Muscle layer of duodenum (tissue), 2 donors: ENCODE data around the gene TRIM44.
"Not testable (repeated sequence)": the region's sequence is repeated elsewhere in the genome, so short reads cannot be mapped to it uniquely, and the experiment has no call there.

Source experiments
- H3K27ac ChIP-seq: one replicate; pipeline ENCODE4 v1.7.0; 2013; ENCODE audit warnings: mild to moderate bottlenecking, low read length
- H3K27me3 ChIP-seq: one replicate; pipeline ENCODE4 v1.7.0; 2013; ENCODE audit warnings: low read depth, mild to moderate bottlenecking, control low read depth, low read length
- H3K36me3 ChIP-seq, 2 donors: one replicate each; pipeline ENCODE4 v1.7.0; 2013; ENCODE audit warnings: low read length in 2 of 2, control low read depth in 1 of 2, mild to moderate bottlenecking in 1 of 2; ENCODE audit not compliant: insufficient read depth in 2 of 2, control insufficient read depth in 1 of 2
- H3K4me1 ChIP-seq, 2 donors: one replicate each; pipeline ENCODE4 v1.7.0; 2013; ENCODE audit warnings: low read length in 2 of 2, mild to moderate bottlenecking in 2 of 2, control low read depth in 1 of 2, moderate library complexity in 1 of 2; ENCODE audit not compliant: insufficient read depth in 2 of 2, control insufficient read depth in 1 of 2
- H3K4me3 ChIP-seq, 2 donors: one replicate each; pipeline ENCODE4 v1.7.0; 2013; ENCODE audit warnings: low read length in 2 of 2, low read depth in 1 of 2, mild to moderate bottlenecking in 1 of 2
- H3K9me3 ChIP-seq, 2 donors: one replicate each; pipeline ENCODE4 v1.7.0; 2013; ENCODE audit warnings: low read length in 2 of 2, control low read depth in 1 of 2, mild to moderate bottlenecking in 1 of 2; ENCODE audit not compliant: control insufficient read depth in 1 of 2
- donor health status: healthy.

The TRIM44 gene

DNA sequence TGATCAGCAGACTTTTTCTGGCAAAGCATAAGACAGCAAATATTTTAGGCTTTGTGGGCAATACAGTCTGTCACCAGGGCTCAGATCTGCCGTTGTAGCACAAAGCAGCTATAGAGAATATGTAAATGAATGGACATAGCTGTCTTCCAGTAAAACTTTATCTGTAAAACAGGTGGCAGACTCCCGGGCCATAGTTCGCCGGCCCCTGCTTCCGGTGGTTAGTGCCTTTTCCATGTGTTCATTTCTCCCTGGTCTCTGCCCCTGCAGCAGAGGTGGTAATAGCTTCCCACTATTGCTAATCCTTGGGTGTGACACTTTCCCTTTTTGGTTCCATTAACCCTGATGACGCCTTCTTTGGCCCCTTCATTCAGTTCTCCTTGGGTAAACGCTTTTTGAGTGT, 187.6 kb downstream of the TRIM44 start:
- H3K4me3 ChIP-seq = no peak overlapping the region
- no peaks in the 10 kb centered on the region for H3K36me3 ChIP-seq
- H3K9me3 ChIP-seq = no peaks in the 10 kb centered on the region
- no peak overlapping the region for H3K27ac ChIP-seq
- no peaks in the 10 kb centered on the region for H3K4me1 ChIP-seq
- H3K27me3 ChIP-seq = no peaks in the 10 kb centered on the region

GRCh38 chr11:35851342-35851741, 188.8 kb downstream of the TRIM44 start:
- H3K4me1 ChIP-seq = no peaks in the 10 kb centered on the region
- no peaks in the 10 kb centered on the region for H3K36me3 ChIP-seq
- no peak overlapping the region for H3K4me3 ChIP-seq
- no peak overlapping the region for H3K27ac ChIP-seq
- no peaks in the 10 kb centered on the region for H3K27me3 ChIP-seq
- no peaks in the 10 kb centered on the region for H3K9me3 ChIP-seq

GRCh38 chr11:35852056-35852455, 189.5 kb downstream of the TRIM44 start:
- Histone ChIP-seq H3K27me3 (no peaks in the 10 kb centered on the region), H3K36me3 (no peaks in the 10 kb centered on the region), H3K9me3 (no peaks in the 10 kb centered on the region), H3K27ac (no peak overlapping the region), H3K4me3 (no peak overlapping the region), H3K4me1 (no peaks in the 10 kb centered on the region)

DNA sequence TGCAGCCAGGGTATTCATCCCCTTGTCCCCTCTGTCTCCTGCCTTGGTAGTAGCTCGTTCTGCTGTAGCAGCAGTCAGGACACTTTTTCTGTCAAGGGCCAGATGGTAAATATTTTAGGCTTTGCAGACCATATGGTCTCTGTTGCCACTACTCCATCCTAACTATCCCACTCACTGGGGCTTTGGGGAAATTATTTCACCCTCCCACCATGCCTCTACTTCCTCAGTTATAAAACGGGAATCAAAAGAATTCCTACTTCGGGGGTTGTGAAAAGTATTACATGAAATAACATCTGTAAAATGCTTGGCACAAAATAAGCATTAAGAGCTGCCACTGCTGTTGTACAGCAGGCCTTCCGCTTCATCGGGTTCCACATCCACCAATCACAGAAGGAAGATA, 191.4 kb downstream of the TRIM44 start:
- Histone ChIP-seq H3K4me1 (no peaks in the 10 kb centered on the region), H3K27me3 (no peaks in the 10 kb centered on the region), H3K4me3 (no peak overlapping the region), H3K36me3 (no peaks in the 10 kb centered on the region), H3K27ac (no peak overlapping the region), H3K9me3 (no peaks in the 10 kb centered on the region)

GRCh38 chr11:35855671-35856070, 193.1 kb downstream of the TRIM44 start:
- Histone ChIP-seq H3K4me3 (no peak overlapping the region), H3K4me1 (no peaks in the 10 kb centered on the region), H3K27me3 (no peaks in the 10 kb centered on the region), H3K36me3 (no peaks in the 10 kb centered on the region), H3K9me3 (no peaks in the 10 kb centered on the region), H3K27ac (no peak overlapping the region)

DNA sequence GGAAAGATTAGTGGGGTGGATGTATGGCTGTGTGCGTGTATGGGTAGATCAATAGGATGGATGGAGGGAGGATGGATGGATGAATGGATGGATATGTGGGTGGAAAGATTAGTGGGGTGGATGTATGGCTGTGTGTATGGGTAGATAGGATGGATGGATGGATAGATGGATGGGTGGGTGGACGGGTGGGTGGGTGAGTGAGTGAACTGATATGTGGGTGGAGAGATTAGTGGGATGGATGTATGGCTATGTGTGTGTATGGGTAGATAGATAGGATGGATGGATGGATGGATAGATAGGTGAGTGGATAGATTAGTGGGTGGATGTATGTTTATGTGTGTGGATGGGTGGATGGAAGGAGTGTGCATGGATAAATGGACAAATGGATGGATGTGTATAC, 193.7 kb downstream of the TRIM44 start:
- no peak overlapping the region for H3K4me3 ChIP-seq
- H3K36me3 ChIP-seq = no peaks in the 10 kb centered on the region
- H3K4me1 ChIP-seq = no peaks in the 10 kb centered on the region
- H3K27ac ChIP-seq = no peak overlapping the region
- no peaks in the 10 kb centered on the region for H3K27me3 ChIP-seq
- no peaks in the 10 kb centered on the region for H3K9me3 ChIP-seq

GRCh38 chr11:35856756-35857155, 194.2 kb downstream of the TRIM44 start:
- Histone ChIP-seq H3K9me3 (no peaks in the 10 kb centered on the region), H3K27me3 (no peaks in the 10 kb centered on the region), H3K27ac (no peak overlapping the region), H3K36me3 (no peaks in the 10 kb centered on the region), H3K4me1 (no peaks in the 10 kb centered on the region), H3K4me3 (no peak overlapping the region)

GRCh38 chr11:35857922-35858321, 195.3 kb downstream of the TRIM44 start:
- Histone ChIP-seq H3K36me3 (no peaks in the 10 kb centered on the region), H3K27ac (no peak overlapping the region), H3K9me3 (no peaks in the 10 kb centered on the region), H3K4me3 (no peak overlapping the region), H3K4me1 (no peaks in the 10 kb centered on the region), H3K27me3 (no peaks in the 10 kb centered on the region)

GRCh38 chr11:35859301-35859700, 196.7 kb downstream of the TRIM44 start:
- H3K36me3 ChIP-seq = no peaks in the 10 kb centered on the region

GRCh38 chr11:35860194-35860593, 197.6 kb downstream of the TRIM44 start:
- H3K36me3 ChIP-seq, H3K27ac ChIP-seq, H3K4me3 ChIP-seq, H3K27me3 ChIP-seq, H3K4me1 ChIP-seq, H3K9me3 ChIP-seq: not testable (repeated sequence)

More at GRCh38 chr11:35859301-35859700, 196.7 kb downstream of the TRIM44 start:
- no peaks in the 10 kb centered on the region for H3K4me1 ChIP-seq
- H3K27me3 ChIP-seq = no peaks in the 10 kb centered on the region
- H3K4me3 ChIP-seq = no peak overlapping the region
- H3K27ac ChIP-seq = no peak overlapping the region
- H3K9me3 ChIP-seq = no peaks in the 10 kb centered on the region

GRCh38 chr11:35861191-35861590, 198.6 kb downstream of the TRIM44 start:
- Histone ChIP-seq H3K36me3 (no peaks in the 10 kb centered on the region), H3K27ac (no peak overlapping the region)

GRCh38 chr11:35862666-35863065, 200.1 kb downstream of the TRIM44 start:
- no peaks in the 10 kb centered on the region for H3K4me1 ChIP-seq
- no peak overlapping the region for H3K4me3 ChIP-seq
- no peaks in the 10 kb centered on the region for H3K27me3 ChIP-seq
- no peaks in the 10 kb centered on the region for H3K9me3 ChIP-seq
- no peaks in the 10 kb centered on the region for H3K36me3 ChIP-seq
- H3K27ac ChIP-seq = no peak overlapping the region

More at GRCh38 chr11:35861191-35861590, 198.6 kb downstream of the TRIM44 start:
- H3K27me3 ChIP-seq = no peaks in the 10 kb centered on the region
- no peaks in the 10 kb centered on the region for H3K9me3 ChIP-seq
- no peaks in the 10 kb centered on the region for H3K4me1 ChIP-seq
- no peak overlapping the region for H3K4me3 ChIP-seq
